Panc1 (cell line): ENCODE data around the gene COG8.

Source experiments
- CTCF ChIP-seq: fragments of 450-650 bp; IDR thresholded peaks from 2 replicates; pipeline ENCODE4 v1.5.1; 2017; ENCODE audit warnings: mild to moderate bottlenecking
- POLR2AphosphoS5 ChIP-seq: IDR thresholded peaks from 2 replicates; pipeline ENCODE4 v1.6.1; 2012; ENCODE audit warnings: mild to moderate bottlenecking, low read depth, low read length, moderate library complexity
- TF ChIP-seq, protein P1 (sequence below), 2 experiments: IDR thresholded peaks; 2 replicates each; pipeline ENCODE4 v1.6.1; 2011 to 2012; ENCODE audit warnings: low read depth in 2 of 2, control low read depth in 1 of 2, low read length in 1 of 2, mild to moderate bottlenecking in 1 of 2, moderate library complexity in 1 of 2; ENCODE audit not compliant: insufficient read depth in 1 of 2

DNA sequence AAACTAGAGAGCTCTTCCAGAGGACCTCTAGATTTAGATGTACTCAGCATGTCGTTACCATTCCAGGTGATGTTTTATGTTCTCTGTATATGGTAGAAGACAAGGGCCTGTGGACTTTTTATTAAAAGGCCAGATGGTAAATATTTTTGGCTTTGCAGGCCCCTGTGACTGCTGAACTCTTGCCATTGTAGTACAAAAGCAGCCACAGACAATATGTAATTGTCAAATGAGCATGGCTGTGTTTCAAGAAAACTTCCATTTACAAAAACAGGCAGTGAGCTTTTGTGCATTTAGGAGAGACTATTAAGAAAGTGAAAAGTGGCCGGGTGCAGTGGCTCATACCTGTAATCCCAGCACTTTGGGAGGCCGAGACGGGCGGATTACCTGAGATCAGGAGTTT, 4.8 kb upstream of the COG8 start:
- TF ChIP-seq CTCF (no peak), POLR2AphosphoS5 (no peak)
- TF ChIP-seq, protein P1, sequence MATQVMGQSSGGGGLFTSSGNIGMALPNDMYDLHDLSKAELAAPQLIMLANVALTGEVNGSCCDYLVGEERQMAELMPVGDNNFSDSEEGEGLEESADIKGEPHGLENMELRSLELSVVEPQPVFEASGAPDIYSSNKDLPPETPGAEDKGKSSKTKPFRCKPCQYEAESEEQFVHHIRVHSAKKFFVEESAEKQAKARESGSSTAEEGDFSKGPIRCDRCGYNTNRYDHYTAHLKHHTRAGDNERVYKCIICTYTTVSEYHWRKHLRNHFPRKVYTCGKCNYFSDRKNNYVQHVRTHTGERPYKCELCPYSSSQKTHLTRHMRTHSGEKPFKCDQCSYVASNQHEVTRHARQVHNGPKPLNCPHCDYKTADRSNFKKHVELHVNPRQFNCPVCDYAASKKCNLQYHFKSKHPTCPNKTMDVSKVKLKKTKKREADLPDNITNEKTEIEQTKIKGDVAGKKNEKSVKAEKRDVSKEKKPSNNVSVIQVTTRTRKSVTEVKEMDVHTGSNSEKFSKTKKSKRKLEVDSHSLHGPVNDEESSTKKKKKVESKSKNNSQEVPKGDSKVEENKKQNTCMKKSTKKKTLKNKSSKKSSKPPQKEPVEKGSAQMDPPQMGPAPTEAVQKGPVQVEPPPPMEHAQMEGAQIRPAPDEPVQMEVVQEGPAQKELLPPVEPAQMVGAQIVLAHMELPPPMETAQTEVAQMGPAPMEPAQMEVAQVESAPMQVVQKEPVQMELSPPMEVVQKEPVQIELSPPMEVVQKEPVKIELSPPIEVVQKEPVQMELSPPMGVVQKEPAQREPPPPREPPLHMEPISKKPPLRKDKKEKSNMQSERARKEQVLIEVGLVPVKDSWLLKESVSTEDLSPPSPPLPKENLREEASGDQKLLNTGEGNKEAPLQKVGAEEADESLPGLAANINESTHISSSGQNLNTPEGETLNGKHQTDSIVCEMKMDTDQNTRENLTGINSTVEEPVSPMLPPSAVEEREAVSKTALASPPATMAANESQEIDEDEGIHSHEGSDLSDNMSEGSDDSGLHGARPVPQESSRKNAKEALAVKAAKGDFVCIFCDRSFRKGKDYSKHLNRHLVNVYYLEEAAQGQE (IDR thresholded peaks at IDR 0.05; ENCODE audit: insufficient read depth in 1 of 2, low read depth in 2 of 2, low read length in 1 of 2): no peak
